Stimulated activated CD4-positive, alpha-beta T cell treated with anti-CD3 and anti-CD28 coated beads, Interleukin-2, amount 100 ng/mL, for 24 hours (primary cell): ENCODE results near the gene SEMA4B.

Experiments used
- DNase-seq, 2 donors: peaks; one replicate each; pipeline ENCODE4 v3.0.0-alpha.2; 2020

SEMA4B gene

GRCh38 chr15:90208356-90208755, 7.2 kb downstream of the SEMA4B start:
- no peak for DNase-seq

- no peak for DNase-seq
Observed at GRCh38 chr15:90209591-90209990, 8.5 kb downstream of the SEMA4B start.

- DNase-seq: no peak
Observed at GRCh38 chr15:90210593-90210992, 9.5 kb downstream of the SEMA4B start.

- DNase-seq: no peak
Observed at GRCh38 chr15:90211009-90211408, 9.9 kb downstream of the SEMA4B start.

GRCh38 chr15:90211440-90212143, 10.5 kb downstream of the SEMA4B start:
- no peak for DNase-seq

GRCh38 chr15:90212221-90213098, 11.3 kb downstream of the SEMA4B start:
- DNase-seq: no peak

GRCh38 chr15:90213122-90213817, 12.1 kb downstream of the SEMA4B start:
- no peak for DNase-seq

GRCh38 chr15:90213818-90214204, 12.7 kb downstream of the SEMA4B start:
- no peak for DNase-seq

GRCh38 chr15:90214553-90215196, 13.5 kb downstream of the SEMA4B start:
- no peak for DNase-seq

GRCh38 chr15:90217671-90218394, 16.7 kb downstream of the SEMA4B start:
- DNase-seq: no peak

- DNase-seq: peak; percentile 71 to 72
Observed at GRCh38 chr15:90219421-90220141, 18.5 kb downstream of the SEMA4B start.

GRCh38 chr15:90221246-90221900, 20.2 kb downstream of the SEMA4B start:
- peak in 1 of 2 donors; percentile 44 for DNase-seq

GRCh38 chr15:90222547-90222946, 21.4 kb downstream of the SEMA4B start:
- DNase-seq: no peak

- DNase-seq: no peak
Observed at GRCh38 chr15:90223441-90224165, 22.5 kb downstream of the SEMA4B start.

GRCh38 chr15:90225047-90225446, 23.9 kb downstream of the SEMA4B start:
- no peak for DNase-seq

GRCh38 chr15:90225504-90226234, 24.5 kb downstream of the SEMA4B start:
- DNase-seq: no peak

GRCh38 chr15:90227336-90227735, 26.2 kb downstream of the SEMA4B start:
- no peak for DNase-seq

- DNase-seq: no peak
Observed at GRCh38 chr15:90227816-90228772, 27.0 kb downstream of the SEMA4B start.
